OCI-LY1 (cell line): ENCODE measurements around the gene DENND5B.

ENCODE experiments used
- CTCF ChIP-seq: fragments of 200-600 bp; sonication (generic), shearing (Covaris generic); IDR thresholded peaks from 2 replicates; pipeline ENCODE4 v1.5.1; 2017; ENCODE audit warnings: mild to moderate bottlenecking, antibody characterized with exemption, low read length, moderate library complexity, mixed read lengths
- EZH2 ChIP-seq: fragments of 200-600 bp; sonication (generic), shearing (Covaris generic); IDR thresholded peaks from 2 replicates; pipeline ENCODE4 v1.8.0; 2017; ENCODE audit warnings: borderline replicate concordance, mixed run types, mild to moderate bottlenecking, antibody characterized with exemption, low read length, moderate library complexity, mixed read lengths

- TF ChIP-seq CTCF, result no peak
- no peak for TF ChIP-seq EZH2
Observed at GRCh38 chr12:31591380-31591901, 505 bp upstream of the DENND5B start.
